ENCODE measurements around the gene PTAFR. TPM values are rescaled to one million over a fixed set of nuclear protein-coding genes. Genes with fewer than 3 reads are reported as not detected.

The PTAFR gene
- total RNA-seq, 2 donors from 2014 or later: 0.58 to 0.77 TPM

DNA sequence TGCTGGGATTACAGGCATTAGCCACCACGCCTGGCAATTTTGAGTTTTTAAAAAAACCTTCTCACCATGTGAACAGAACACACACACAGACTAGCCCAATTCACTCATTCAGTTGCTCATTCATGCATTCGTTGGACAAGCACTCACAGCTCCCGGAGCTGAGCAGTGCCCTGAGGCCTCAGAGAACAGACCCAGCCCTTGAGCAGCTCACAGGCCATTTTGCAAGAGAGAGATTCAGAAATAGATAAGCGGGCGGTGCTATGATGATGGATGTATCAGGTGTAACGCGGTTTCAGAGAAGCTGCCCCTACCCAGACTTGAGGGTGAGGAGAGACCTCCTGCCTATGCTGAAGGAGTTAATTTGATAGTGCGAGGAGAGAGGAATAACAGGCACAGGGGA is 18.6 kb downstream of the PTAFR start:
- H3K27ac Mint-ChIP-seq: no peak overlapping the region
- Histone ChIP-seq H3K27ac (ENCODE audit: low read depth, low read length) (no peak overlapping the region), H3K4me3 (ENCODE audit: low read length) (no peak overlapping the region), H3K9me3 (ENCODE audit: control insufficient read depth, low read length) (no peaks in the 10 kb centered on the region), H3K4me1 (ENCODE audit: control insufficient read depth, insufficient read depth, low read length) (no peaks in the 10 kb centered on the region), H3K36me3 (ENCODE audit: control insufficient read depth, insufficient read depth, low read length) (no peaks in the 10 kb centered on the region), H3K27me3 (ENCODE audit: control insufficient read depth, insufficient read depth, low read length, poor library complexity, severe bottlenecking) (no peaks in the 10 kb centered on the region), H3K9ac (ENCODE audit: extremely low read depth, low read length, poor library complexity, severe bottlenecking) (no peak overlapping the region)
- H3K4me3 Mint-ChIP-seq: no peak overlapping the region
- H3K9me3 Mint-ChIP-seq: no peaks in the 10 kb centered on the region
- WGBS, 2 experiments (ENCODE audit: insufficient coverage in 1 of 2, insufficient read length in 1 of 2): 93 to 97% methylated on average over 7 to 8 of the region's 8 CpGs
- no peaks in the 10 kb centered on the region for H3K27me3 Mint-ChIP-seq (ENCODE audit: insufficient read depth)
- H3K36me3 Mint-ChIP-seq (ENCODE audit: low read depth): no peaks in the 10 kb centered on the region
- peaks cover 4% of the 10 kb centered on the region for H3K4me1 Mint-ChIP-seq
- TF ChIP-seq, protein P1, sequence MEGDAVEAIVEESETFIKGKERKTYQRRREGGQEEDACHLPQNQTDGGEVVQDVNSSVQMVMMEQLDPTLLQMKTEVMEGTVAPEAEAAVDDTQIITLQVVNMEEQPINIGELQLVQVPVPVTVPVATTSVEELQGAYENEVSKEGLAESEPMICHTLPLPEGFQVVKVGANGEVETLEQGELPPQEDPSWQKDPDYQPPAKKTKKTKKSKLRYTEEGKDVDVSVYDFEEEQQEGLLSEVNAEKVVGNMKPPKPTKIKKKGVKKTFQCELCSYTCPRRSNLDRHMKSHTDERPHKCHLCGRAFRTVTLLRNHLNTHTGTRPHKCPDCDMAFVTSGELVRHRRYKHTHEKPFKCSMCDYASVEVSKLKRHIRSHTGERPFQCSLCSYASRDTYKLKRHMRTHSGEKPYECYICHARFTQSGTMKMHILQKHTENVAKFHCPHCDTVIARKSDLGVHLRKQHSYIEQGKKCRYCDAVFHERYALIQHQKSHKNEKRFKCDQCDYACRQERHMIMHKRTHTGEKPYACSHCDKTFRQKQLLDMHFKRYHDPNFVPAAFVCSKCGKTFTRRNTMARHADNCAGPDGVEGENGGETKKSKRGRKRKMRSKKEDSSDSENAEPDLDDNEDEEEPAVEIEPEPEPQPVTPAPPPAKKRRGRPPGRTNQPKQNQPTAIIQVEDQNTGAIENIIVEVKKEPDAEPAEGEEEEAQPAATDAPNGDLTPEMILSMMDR (conservative IDR thresholded peaks at IDR 0.05): no peak
- no peak for DNase-seq

DNA sequence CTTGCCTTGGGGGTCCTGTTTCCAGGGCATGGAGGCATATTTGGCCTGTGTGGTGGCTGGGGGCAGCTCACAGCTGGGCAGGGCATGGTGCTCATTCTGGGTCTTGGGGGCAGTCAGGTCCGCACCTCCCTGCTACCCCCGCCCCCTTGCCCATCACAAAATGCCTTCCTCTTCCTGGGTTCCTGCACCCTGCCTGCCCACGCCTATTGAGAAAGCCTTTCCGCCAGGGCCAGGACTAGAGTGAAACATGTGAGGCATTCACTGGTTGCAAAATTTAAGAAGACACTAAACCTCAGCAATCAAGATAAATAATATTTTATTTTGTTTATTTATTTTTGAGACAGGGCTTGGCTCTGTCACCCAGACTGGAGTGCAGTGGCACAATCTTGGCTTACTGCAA is 19.7 kb downstream of the PTAFR start:
- WGBS, 2 experiments (ENCODE audit: insufficient coverage in 1 of 2, insufficient read length in 1 of 2): 80 to 93% methylated on average over 1 to 4 of the region's 4 CpGs
- Histone ChIP-seq H3K27ac (ENCODE audit: low read depth, low read length) (no peak overlapping the region), H3K36me3 (ENCODE audit: control insufficient read depth, insufficient read depth, low read length) (no peaks in the 10 kb centered on the region), H3K9me3 (ENCODE audit: control insufficient read depth, low read length) (no peaks in the 10 kb centered on the region), H3K4me3 (ENCODE audit: low read length) (no peak overlapping the region), H3K4me1 (ENCODE audit: control insufficient read depth, insufficient read depth, low read length) (no peaks in the 10 kb centered on the region), H3K27me3 (ENCODE audit: control insufficient read depth, insufficient read depth, low read length, poor library complexity, severe bottlenecking) (no peaks in the 10 kb centered on the region), H3K9ac (ENCODE audit: extremely low read depth, low read length, poor library complexity, severe bottlenecking) (no peak overlapping the region)
- no peaks in the 10 kb centered on the region for H3K27me3 Mint-ChIP-seq (ENCODE audit: insufficient read depth)
- no peaks in the 10 kb centered on the region for H3K36me3 Mint-ChIP-seq (ENCODE audit: low read depth)
- DNase-seq: no peak
- TF ChIP-seq, protein P1 (conservative IDR thresholded peaks at IDR 0.05): no peak
- no peaks in the 10 kb centered on the region for H3K9me3 Mint-ChIP-seq
- H3K4me3 Mint-ChIP-seq: no peak overlapping the region
- peaks cover 3% of the 10 kb centered on the region for H3K4me1 Mint-ChIP-seq
- H3K27ac Mint-ChIP-seq: no peak overlapping the region

DNA sequence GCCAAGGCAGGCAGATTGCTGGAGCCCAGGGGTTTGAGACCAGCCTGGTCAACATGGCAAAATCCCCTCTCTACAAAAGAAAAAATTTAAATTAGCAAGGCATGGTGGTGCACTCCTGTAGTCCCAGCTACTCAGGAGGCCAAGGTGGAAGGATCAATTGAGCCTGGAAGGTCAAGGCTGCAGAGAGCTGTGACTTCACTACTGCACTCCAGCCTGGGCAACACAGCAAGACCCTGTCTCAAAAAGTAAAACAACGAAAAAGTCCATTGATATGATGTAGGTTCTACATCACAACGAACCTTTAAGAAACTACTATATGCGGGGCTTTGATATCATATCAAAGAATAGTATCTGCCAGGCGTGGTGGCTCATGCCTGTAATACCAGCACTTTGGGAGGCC is 20.9 kb downstream of the PTAFR start:
- H3K4me1 ChIP-seq (ENCODE audit: control insufficient read depth, insufficient read depth, low read length): no peaks in the 10 kb centered on the region
- DNase-seq: no peak
- H3K27ac ChIP-seq (ENCODE audit: low read depth, low read length): no peak overlapping the region
- H3K4me3 ChIP-seq (ENCODE audit: low read length): no peak overlapping the region
- H3K36me3 Mint-ChIP-seq (ENCODE audit: low read depth): no peaks in the 10 kb centered on the region
- H3K36me3 ChIP-seq (ENCODE audit: control insufficient read depth, insufficient read depth, low read length): no peaks in the 10 kb centered on the region
- no peak overlapping the region for H3K27ac Mint-ChIP-seq
- H3K27me3 ChIP-seq (ENCODE audit: control insufficient read depth, insufficient read depth, low read length, poor library complexity, severe bottlenecking): no peaks in the 10 kb centered on the region
- no peak overlapping the region for H3K9ac ChIP-seq (ENCODE audit: extremely low read depth, low read length, poor library complexity, severe bottlenecking)
- H3K9me3 ChIP-seq (ENCODE audit: control insufficient read depth, low read length): no peaks in the 10 kb centered on the region
- H3K4me3 Mint-ChIP-seq: no peak overlapping the region
- 92 to 96% methylated on average over 4 of the region's 4 CpGs for WGBS, 2 experiments (ENCODE audit: insufficient coverage in 1 of 2, insufficient read length in 1 of 2)
- H3K27me3 Mint-ChIP-seq (ENCODE audit: insufficient read depth): no peaks in the 10 kb centered on the region
- no peaks in the 10 kb centered on the region for H3K4me1 Mint-ChIP-seq
- H3K9me3 Mint-ChIP-seq: no peaks in the 10 kb centered on the region
- TF ChIP-seq, protein P1 (conservative IDR thresholded peaks at IDR 0.05): no peak

Data from endodermal cell (in vitro differentiated cells).